Stimulated activated CD8-positive, alpha-beta memory T cell treated with anti-CD3 and anti-CD28 coated beads, Interleukin-2, amount 100 ng/mL, for 48 hours (primary cell): ENCODE results near the gene AKR1D1.

ENCODE experiments used
- DNase-seq, 2 donors: peaks; one replicate each; pipeline ENCODE4 v3.0.0-alpha.2; 2020; ENCODE audit warnings: low read depth in 2 of 2

Gene AKR1D1

DNA sequence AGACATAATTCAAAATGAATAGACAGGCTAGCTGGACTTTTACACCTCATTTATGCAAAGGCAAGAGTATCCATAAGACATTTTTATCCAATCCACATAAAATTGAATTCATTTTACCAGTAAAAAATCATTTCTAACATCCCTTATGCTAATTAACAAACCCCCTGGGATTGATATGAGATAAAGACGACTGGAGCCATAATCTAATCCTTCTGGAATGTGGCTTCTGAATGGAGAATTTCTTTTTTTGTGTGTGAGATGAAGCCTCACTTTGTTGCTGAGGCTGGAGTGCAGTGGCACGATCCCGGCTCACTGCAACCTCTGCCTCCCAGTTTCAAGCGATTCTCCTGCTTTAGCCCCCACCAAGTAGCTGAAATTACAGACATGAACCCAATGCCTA lies 90.4 kb downstream of the AKR1D1 start:
- DNase-seq, result no peak

DNA sequence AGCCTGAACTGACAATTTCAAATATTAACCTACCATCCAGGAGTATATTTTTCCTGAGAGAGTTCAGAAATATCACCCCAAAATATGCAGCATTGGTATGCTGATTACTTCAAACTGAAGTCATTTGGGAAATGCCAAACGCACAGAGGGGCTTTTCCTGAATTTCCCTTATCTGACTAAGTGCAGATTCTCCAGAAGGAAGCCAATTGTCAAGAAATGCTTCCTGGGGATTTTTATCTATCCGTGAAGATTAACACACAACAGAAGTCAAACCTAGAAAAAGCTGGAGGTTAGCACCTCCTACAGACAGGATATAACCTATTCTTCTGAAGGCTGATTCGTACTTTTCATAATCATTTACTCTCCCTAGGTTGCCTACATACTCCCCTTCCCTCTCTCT lies 91.0 kb downstream of the AKR1D1 start:
- DNase-seq, result no peak

DNA sequence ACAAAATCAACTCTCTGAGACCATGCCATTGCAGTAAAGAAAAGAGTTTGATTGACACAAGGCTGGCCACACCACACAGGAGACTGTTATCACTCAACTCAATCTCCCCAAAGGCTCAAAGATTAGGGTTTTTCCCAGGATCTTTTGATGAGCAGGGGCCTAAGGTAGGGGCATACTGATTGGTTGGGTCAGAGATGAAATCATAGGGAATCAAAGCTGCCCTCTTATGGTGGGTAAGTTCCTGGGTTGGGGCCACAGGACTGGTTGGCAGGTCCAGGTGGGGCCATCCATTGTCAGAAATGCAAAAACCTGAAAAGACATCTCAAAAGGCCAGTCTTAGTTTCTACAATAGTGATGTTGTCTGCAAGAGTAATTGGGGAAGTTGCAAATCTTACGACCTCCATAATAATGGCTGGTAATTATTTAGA lies 91.6 kb downstream of the AKR1D1 start:
- DNase-seq, result no peak
